Nephron (organoid): ENCODE results near the gene MCF2L2.

ENCODE experiments used
- H3K27ac Mint-ChIP-seq, 3 experiments: 2 replicates each; pipeline ENCODE4 v1.8.0; 2020; ENCODE audit warnings: mixed read lengths in 3 of 3, mild to moderate bottlenecking in 2 of 3, moderate library complexity in 1 of 3
- H3K27me3 Mint-ChIP-seq: 2 replicates; pipeline ENCODE4 v1.8.0; 2021; ENCODE audit warnings: low read depth, mild to moderate bottlenecking, moderate library complexity, mixed read lengths
- H3K36me3 Mint-ChIP-seq: 2 replicates; pipeline ENCODE4 v1.8.0; 2020; ENCODE audit warnings: low read depth, mixed read lengths
- H3K4me1 Mint-ChIP-seq: 2 replicates; pipeline ENCODE4 v1.8.0; 2020; ENCODE audit warnings: mixed read lengths
- H3K4me3 Mint-ChIP-seq, 3 experiments: 2 replicates each; pipeline ENCODE4 v1.8.0; 2020; ENCODE audit warnings: mild to moderate bottlenecking in 3 of 3, mixed read lengths in 3 of 3, moderate library complexity in 2 of 3
- H3K9me3 Mint-ChIP-seq: 2 replicates; pipeline ENCODE4 v1.8.0; 2020; ENCODE audit warnings: mixed read lengths
- CTCF ChIP-seq, 3 experiments: fragments of 200-600 bp; sonication (generic); IDR thresholded peaks; one replicate each; pipeline ENCODE4 v1.5.0; 2021; ENCODE audit warnings: antibody characterized with exemption in 3 of 3; ENCODE audit not compliant: unreplicated experiment in 3 of 3

Gene MCF2L2

DNA sequence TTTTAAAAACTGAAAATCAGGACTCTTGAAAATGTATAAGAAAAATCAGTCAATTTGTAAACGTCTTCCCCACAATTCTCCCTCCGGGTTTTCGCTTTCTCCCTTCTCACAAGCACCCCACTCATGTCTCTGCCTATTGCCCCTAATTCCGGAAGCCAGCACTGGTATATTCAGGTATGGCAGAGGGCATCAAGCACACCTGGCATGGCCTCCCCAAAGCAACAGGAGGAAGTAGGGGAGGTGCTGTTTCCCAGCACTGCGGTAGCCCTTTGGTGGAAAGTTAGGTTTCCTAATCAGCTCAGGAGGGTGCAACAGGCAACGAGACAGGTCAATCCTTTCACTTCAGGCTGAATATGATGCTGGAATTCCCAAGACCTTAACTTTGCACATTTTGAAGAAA, 296.0 kb downstream of the MCF2L2 start:
- Mint-ChIP-seq H3K4me1 (no peaks in the 10 kb centered on the region), H3K36me3 (peaks cover 4% of the 10 kb centered on the region)
- no peak for TF ChIP-seq CTCF (IDR thresholded peaks at IDR 0.05; ENCODE audit: unreplicated experiment in 3 of 3)

DNA sequence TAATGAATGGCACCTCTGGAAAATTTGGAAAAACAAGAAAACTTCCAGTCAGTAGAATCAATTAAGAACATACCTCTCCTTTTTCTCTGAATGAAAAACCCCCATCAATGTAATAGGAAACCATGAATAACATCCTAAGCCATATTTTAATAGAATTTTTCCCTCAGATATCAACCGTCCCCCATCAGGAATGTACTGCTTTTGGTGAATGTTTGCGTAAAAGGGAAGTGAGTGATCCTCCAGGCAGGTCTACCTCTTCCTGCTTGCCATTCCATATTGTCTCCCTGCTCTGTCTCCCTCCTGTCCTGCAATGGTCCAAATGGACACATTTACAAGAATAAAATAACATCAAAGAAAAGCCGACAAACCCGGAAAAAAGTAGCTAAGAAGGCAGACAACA, 296.7 kb downstream of the MCF2L2 start:
- TF ChIP-seq CTCF (IDR thresholded peaks at IDR 0.05; ENCODE audit: unreplicated experiment in 3 of 3) = no peak
- peaks cover 15% of the 10 kb centered on the region for H3K9me3 Mint-ChIP-seq
- H3K4me1 Mint-ChIP-seq = no peaks in the 10 kb centered on the region
- H3K27ac Mint-ChIP-seq = no peak overlapping the region
- H3K27me3 Mint-ChIP-seq = peaks cover 20% of the 10 kb centered on the region
- no peak overlapping the region for H3K4me3 Mint-ChIP-seq
- H3K36me3 Mint-ChIP-seq = peaks cover 4% of the 10 kb centered on the region

More for the DNA sequence above, 296.0 kb downstream of the MCF2L2 start:
- H3K4me3 Mint-ChIP-seq = no peak overlapping the region
- H3K9me3 Mint-ChIP-seq = peaks cover 15% of the 10 kb centered on the region
- peaks cover 20% of the 10 kb centered on the region for H3K27me3 Mint-ChIP-seq
- no peak overlapping the region for H3K27ac Mint-ChIP-seq

DNA sequence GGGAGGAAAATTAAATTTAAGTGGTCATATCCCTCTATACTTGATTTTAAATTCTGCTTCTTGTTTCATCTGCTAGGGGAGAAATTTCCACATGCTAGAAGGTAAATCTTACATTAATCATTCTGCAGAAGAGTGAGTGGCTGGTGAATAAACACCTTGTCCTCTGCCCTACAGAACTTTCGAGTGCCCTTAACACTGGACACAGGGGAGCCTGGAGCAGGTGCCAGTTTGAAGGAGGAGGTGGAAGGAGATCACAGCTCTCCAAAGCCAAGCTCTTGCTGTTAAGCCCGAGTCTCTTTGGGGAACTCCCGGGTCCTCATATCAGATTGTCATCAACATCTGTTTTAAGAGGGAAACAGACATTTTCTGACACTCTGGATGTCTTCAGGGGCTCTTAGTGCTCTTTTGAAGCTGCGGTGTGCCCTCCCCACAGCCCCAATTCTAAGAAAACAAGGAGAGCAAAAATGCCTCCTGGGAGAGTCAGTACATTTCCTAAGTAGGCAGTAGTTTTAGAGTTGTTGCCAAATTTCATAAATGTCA, 297.2 kb downstream of the MCF2L2 start:
- H3K9me3 Mint-ChIP-seq = peaks cover 15% of the 10 kb centered on the region
- H3K27ac Mint-ChIP-seq = no peak overlapping the region
- H3K36me3 Mint-ChIP-seq = peaks cover 4% of the 10 kb centered on the region
- no peak for TF ChIP-seq CTCF (IDR thresholded peaks at IDR 0.05; ENCODE audit: unreplicated experiment in 3 of 3)
- H3K4me3 Mint-ChIP-seq = no peak overlapping the region
- peaks cover 20% of the 10 kb centered on the region for H3K27me3 Mint-ChIP-seq
- no peaks in the 10 kb centered on the region for H3K4me1 Mint-ChIP-seq

DNA sequence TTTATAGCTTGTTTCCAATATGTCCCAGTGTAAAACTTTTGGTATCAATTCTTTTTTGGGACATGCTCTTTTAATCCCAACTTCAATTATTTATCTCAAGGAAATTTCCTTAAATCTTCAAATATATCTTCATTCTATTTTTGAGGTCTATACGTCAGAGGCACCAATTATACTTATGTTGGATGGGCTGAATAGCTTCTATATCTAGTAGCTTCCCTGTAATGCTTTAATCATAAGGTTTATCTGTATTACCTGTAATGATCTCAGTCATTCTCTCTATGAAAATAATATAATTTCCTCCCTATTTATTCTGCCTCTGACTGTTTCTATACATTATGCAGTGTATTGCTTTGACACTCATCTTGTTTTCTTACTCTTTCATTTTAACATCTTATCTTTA, 299.2 kb downstream of the MCF2L2 start:
- H3K4me1 Mint-ChIP-seq = no peaks in the 10 kb centered on the region
- no peak overlapping the region for H3K4me3 Mint-ChIP-seq
- H3K27ac Mint-ChIP-seq = no peak overlapping the region
- peaks cover 15% of the 10 kb centered on the region for H3K9me3 Mint-ChIP-seq
- H3K36me3 Mint-ChIP-seq = peaks cover 4% of the 10 kb centered on the region
- no peak for TF ChIP-seq CTCF (IDR thresholded peaks at IDR 0.05; ENCODE audit: unreplicated experiment in 3 of 3)
- H3K27me3 Mint-ChIP-seq = peaks cover 16% of the 10 kb centered on the region

- Mint-ChIP-seq H3K36me3 (peaks cover 4% of the 10 kb centered on the region), H3K27ac (no peak overlapping the region), H3K4me1 (no peaks in the 10 kb centered on the region), H3K9me3 (peaks cover 15% of the 10 kb centered on the region), H3K27me3 (peaks cover 21% of the 10 kb centered on the region), H3K4me3 (no peak overlapping the region)
- TF ChIP-seq CTCF (IDR thresholded peaks at IDR 0.05; ENCODE audit: unreplicated experiment in 3 of 3) = no peak
Observed at GRCh38 chr3:183128709-183129108, 299.7 kb downstream of the MCF2L2 start.
